SK-N-SH (cell line): ENCODE results near the gene ATP6V1F. TPM values are rescaled to one million over a fixed set of nuclear protein-coding genes. Genes with fewer than 3 reads are reported as not detected.
A peak's percentile ranks its signal among the peaks of the same experiment; 100 is the strongest.

Experiments
- CTCF ChIA-PET: fragments of 300-600, 350-600 bp; formaldehyde crosslinking; extraction: SDS; loops from one replicate; lab custom pipeline; 2021; lab: Yijun Ruan, JAX
- POLR2A ChIA-PET: fragments of 350-600 bp; sonication (Branson Sonifier 250); formaldehyde crosslinking; extraction: SDS; loops from one replicate; lab custom pipeline; 2020; ENCODE audit warnings: antibody characterized with exemption, inconsistent platforms; lab: Yijun Ruan, JAX
- DNase-seq: peaks from one replicate; pipeline ENCODE4 v3.0.0; 2012
- H2AFZ ChIP-seq: fragments of 200-600 bp; sonication (generic); 2 replicates; pipeline ENCODE4 v1.8.1; 2016; ENCODE audit warnings: antibody characterized with exemption, mild to moderate bottlenecking, low read depth
- H3F3A ChIP-seq: fragments of 200-600 bp; sonication (generic); replicated peaks from 2 replicates; pipeline ENCODE3; 2016; ENCODE audit warnings: antibody characterized with exemption, mild to moderate bottlenecking; ENCODE audit not compliant: insufficient read depth
- H3K27ac ChIP-seq, 2 experiments: fragments of 200-500 bp in 1 of 2; fragments of 200-600 bp in 1 of 2; sonication (Bioruptor generic) in 1 of 2; sonication (generic), shearing (Covaris generic) in 1 of 2; 2 replicates each; pipeline versions ENCODE4 v1.5.1 to v1.6.1; 2014 to 2016; ENCODE audit warnings: low read depth in 2 of 2, inconsistent platforms in 1 of 2, low read length in 1 of 2, mild to moderate bottlenecking in 1 of 2, mixed read lengths in 1 of 2
- H3K27me3 ChIP-seq: fragments of 200-600 bp; sonication (generic), shearing (Covaris generic); 2 replicates; pipeline ENCODE4 v1.6.1; 2016; ENCODE audit warnings: mixed run types; ENCODE audit not compliant: insufficient read depth
- H3K36me3 ChIP-seq, 2 experiments: fragments of 200-500 bp in 1 of 2; fragments of 200-600 bp in 1 of 2; sonication (Bioruptor generic) in 1 of 2; sonication (generic) in 1 of 2; replicated peaks in 1 of 2; 2 replicates each; pipeline versions ENCODE3 to v1.5.1; 2014 to 2016; ENCODE audit warnings: low read length in 1 of 2, mild to moderate bottlenecking in 1 of 2; ENCODE audit not compliant: insufficient read depth in 2 of 2, control insufficient read depth in 1 of 2
- H3K4me1 ChIP-seq, 2 experiments: fragments of 200-500 bp in 1 of 2; fragments of 200-600 bp in 1 of 2; sonication (Bioruptor generic) in 1 of 2; sonication (generic), shearing (Covaris generic) in 1 of 2; 2 replicates each; pipeline versions ENCODE4 v1.5.1 to v1.6.1; 2014 to 2016; ENCODE audit warnings: low read depth in 1 of 2, low read length in 1 of 2, mixed run types in 1 of 2; ENCODE audit not compliant: insufficient read depth in 2 of 2, control insufficient read depth in 1 of 2
- H3K4me2 ChIP-seq: fragments of 200-600 bp; sonication (generic), shearing (Covaris generic); 2 replicates; pipeline ENCODE4 v1.6.1; 2017; ENCODE audit warnings: mixed run types
- H3K4me3 ChIP-seq, 2 experiments: fragments of 200-500 bp in 1 of 2; fragments of 200-600 bp in 1 of 2; sonication (Bioruptor generic) in 1 of 2; sonication (generic), shearing (Covaris generic) in 1 of 2; 2 replicates each; pipeline versions ENCODE4 v1.5.1 to v1.8.1; 2014 to 2016; ENCODE audit warnings: low read depth in 2 of 2, inconsistent platforms in 1 of 2, low read length in 1 of 2, mild to moderate bottlenecking in 1 of 2, mixed read lengths in 1 of 2, moderate library complexity in 1 of 2
- H3K79me2 ChIP-seq: fragments of 200-600 bp; sonication (generic); 2 replicates; pipeline ENCODE4 v1.8.1; 2017; ENCODE audit warnings: mild to moderate bottlenecking; ENCODE audit not compliant: insufficient read depth
- H3K9ac ChIP-seq: fragments of 200-600 bp; sonication (generic); 2 replicates; pipeline ENCODE4 v1.6.1; 2017; ENCODE audit warnings: mixed run types
- H3K9me2 ChIP-seq: fragments of 200-600 bp; sonication (generic); 2 replicates; pipeline ENCODE4 v1.6.1; 2017; ENCODE audit warnings: mixed run types
- H3K9me3 ChIP-seq: fragments of 200-600 bp; sonication (generic); 2 replicates; pipeline ENCODE4 v1.6.1; 2017; ENCODE audit warnings: mixed run types, mild to moderate bottlenecking, moderate library complexity
- H4K20me1 ChIP-seq: fragments of 200-600 bp; sonication (generic); 2 replicates; pipeline ENCODE4 v1.6.1; 2017; ENCODE audit warnings: mild to moderate bottlenecking, mixed run types; ENCODE audit not compliant: insufficient read depth
- CTCF ChIP-seq: fragments of 200-600 bp; sonication (generic); IDR thresholded peaks from 2 replicates; pipeline ENCODE4 v1.6.1; 2017; ENCODE audit warnings: antibody characterized with exemption, mild to moderate bottlenecking, moderate library complexity
- ELF1 ChIP-seq: IDR thresholded peaks from 2 replicates; pipeline ENCODE4 v1.4.0; 2012
- FOXJ3 ChIP-seq: sonication (generic); formaldehyde crosslinking; IDR thresholded peaks from 2 replicates; pipeline ENCODE4 v1.5.1; 2020; ENCODE audit warnings: mild to moderate bottlenecking, missing genetic modification reagents
- JUND ChIP-seq: IDR thresholded peaks from 2 replicates; pipeline ENCODE4 v1.4.0; 2012
- NRF1 ChIP-seq: IDR thresholded peaks from 2 replicates; pipeline ENCODE4 v1.6.1; 2012; ENCODE audit warnings: low read depth, mild to moderate bottlenecking, low read length
- RAD21 ChIP-seq: IDR thresholded peaks from 2 replicates; pipeline ENCODE4 v1.6.1; 2012; ENCODE audit warnings: mild to moderate bottlenecking, low read length
- SMC3 ChIP-seq: IDR thresholded peaks from 2 replicates; pipeline ENCODE4 v1.6.1; 2012; ENCODE audit warnings: low read depth, low read length, improper control_type of control experiment
- TAF1 ChIP-seq: IDR thresholded peaks from 2 replicates; pipeline ENCODE4 v1.6.1; 2012; ENCODE audit warnings: low read depth, mild to moderate bottlenecking, low read length, moderate library complexity, borderline replicate concordance
- TCF12 ChIP-seq: IDR thresholded peaks from 2 replicates; pipeline ENCODE4 v1.4.0; 2012
- ZBTB33 ChIP-seq: IDR thresholded peaks from 2 replicates; pipeline ENCODE4 v1.4.0; 2012; ENCODE audit warnings: low read depth, borderline replicate concordance
- WGBS: methylation state at CpG from one replicate; pipeline ENCODE4 v1.1.6; 2017; ENCODE audit warnings: low lambda C conversion rate; 5-methylcytosine and 5-hydroxymethylcytosine counted together
- polyA plus RNA-seq, 3 experiments: library from polyadenylated mRNA; depleted of rRNA; stranded (reverse); fragments of >200 nt; gene quantifications; 2 replicates each; pipeline ENCODE4 v1.2.3, GENCODE V29; 2012
- TF ChIP-seq, protein P1 (sequence below): IDR thresholded peaks from 2 replicates; pipeline ENCODE4 v1.6.1; 2012; ENCODE audit warnings: mild to moderate bottlenecking, low read depth, low read length, moderate library complexity
- TF ChIP-seq, protein P2 (sequence below): IDR thresholded peaks from 2 replicates; pipeline ENCODE4 v1.4.0; 2012; ENCODE audit warnings: low read depth, borderline replicate concordance
- TF ChIP-seq, protein P3 (sequence below): IDR thresholded peaks from 2 replicates; pipeline ENCODE4 v1.4.0; 2012; ENCODE audit warnings: low read depth

ATP6V1F gene
- polyA plus RNA-seq, 1 of the 3 experiments (the other 2 are of a cell fraction), result 495 TPM

GRCh38 chr7:128890306-128891109 lies 27.9 kb downstream of the ATP6V1F start:
- WGBS, result 14% methylated on average over 27 of the region's 67 CpGs
- Histone ChIP-seq H3K27ac (no peak overlapping the region), H3F3A (no peaks in the 10 kb centered on the region), H3K4me2 (no peak overlapping the region; the same call in 1 of the 2 replicates), H2AFZ (peak overlapping the region; percentile 46; the same call in 1 of the 2 replicates), H3K4me3 (peak overlapping the region; percentile 29 to 41; a peak in 3 of 4 replicates), H4K20me1 (no peaks in the 10 kb centered on the region), H3K36me3 (no peaks in the 10 kb centered on the region), H3K9ac (no peak overlapping the region), H3K79me2 (no peaks in the 10 kb centered on the region), H3K27me3 (peaks cover 14% of the 10 kb centered on the region; the same call in 1 of the 2 replicates), H3K9me2 (no peaks in the 10 kb centered on the region), H3K9me3 (no peaks in the 10 kb centered on the region), H3K4me1 (no peaks in the 10 kb centered on the region; a peak in 1 of 4 replicates)
- peak; percentile 84 for DNase-seq
- ChIA-PET CTCF (interaction anchor here (0.8 to 2.1 kb wide), 4 partner anchors 10 to 245 kb away, joined by 3 to 11 read pairs (median 6); no protein-coding TSS in a partner anchor), POLR2A (no interaction called here)
- no peak for TF ChIP-seq RAD21
- TF ChIP-seq ELF1, result no peak
- TF ChIP-seq TCF12, result no peak
- TF ChIP-seq CTCF, result 0 out of 2 replicates have a peak, but pooled peaks have one; percentile 10
- no peak for TF ChIP-seq TAF1
- TF ChIP-seq, all 33 proteins: peak for 1

GRCh38 chr7:128891110-128891941 lies 28.7 kb downstream of the ATP6V1F start:
- peak overlapping the region; percentile 46; the same call in 1 of the 2 replicates for H2AFZ ChIP-seq
- CTCF ChIA-PET, result interaction anchor here (0.6 to 4.1 kb wide), 4 partner anchors 8 to 438 kb away, joined by 3 to 31 read pairs (median 3); no protein-coding TSS in a partner anchor
- 38% methylated on average over 21 of the region's 41 CpGs for WGBS
- TF ChIP-seq TCF12, result no peak
- no peak for TF ChIP-seq SMC3
- no peak for TF ChIP-seq NRF1
- TF ChIP-seq, protein P1, sequence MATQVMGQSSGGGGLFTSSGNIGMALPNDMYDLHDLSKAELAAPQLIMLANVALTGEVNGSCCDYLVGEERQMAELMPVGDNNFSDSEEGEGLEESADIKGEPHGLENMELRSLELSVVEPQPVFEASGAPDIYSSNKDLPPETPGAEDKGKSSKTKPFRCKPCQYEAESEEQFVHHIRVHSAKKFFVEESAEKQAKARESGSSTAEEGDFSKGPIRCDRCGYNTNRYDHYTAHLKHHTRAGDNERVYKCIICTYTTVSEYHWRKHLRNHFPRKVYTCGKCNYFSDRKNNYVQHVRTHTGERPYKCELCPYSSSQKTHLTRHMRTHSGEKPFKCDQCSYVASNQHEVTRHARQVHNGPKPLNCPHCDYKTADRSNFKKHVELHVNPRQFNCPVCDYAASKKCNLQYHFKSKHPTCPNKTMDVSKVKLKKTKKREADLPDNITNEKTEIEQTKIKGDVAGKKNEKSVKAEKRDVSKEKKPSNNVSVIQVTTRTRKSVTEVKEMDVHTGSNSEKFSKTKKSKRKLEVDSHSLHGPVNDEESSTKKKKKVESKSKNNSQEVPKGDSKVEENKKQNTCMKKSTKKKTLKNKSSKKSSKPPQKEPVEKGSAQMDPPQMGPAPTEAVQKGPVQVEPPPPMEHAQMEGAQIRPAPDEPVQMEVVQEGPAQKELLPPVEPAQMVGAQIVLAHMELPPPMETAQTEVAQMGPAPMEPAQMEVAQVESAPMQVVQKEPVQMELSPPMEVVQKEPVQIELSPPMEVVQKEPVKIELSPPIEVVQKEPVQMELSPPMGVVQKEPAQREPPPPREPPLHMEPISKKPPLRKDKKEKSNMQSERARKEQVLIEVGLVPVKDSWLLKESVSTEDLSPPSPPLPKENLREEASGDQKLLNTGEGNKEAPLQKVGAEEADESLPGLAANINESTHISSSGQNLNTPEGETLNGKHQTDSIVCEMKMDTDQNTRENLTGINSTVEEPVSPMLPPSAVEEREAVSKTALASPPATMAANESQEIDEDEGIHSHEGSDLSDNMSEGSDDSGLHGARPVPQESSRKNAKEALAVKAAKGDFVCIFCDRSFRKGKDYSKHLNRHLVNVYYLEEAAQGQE, result no peak
- no peak for TF ChIP-seq FOXJ3 (CRISPR knock-in tag)
- TF ChIP-seq, protein P2, sequence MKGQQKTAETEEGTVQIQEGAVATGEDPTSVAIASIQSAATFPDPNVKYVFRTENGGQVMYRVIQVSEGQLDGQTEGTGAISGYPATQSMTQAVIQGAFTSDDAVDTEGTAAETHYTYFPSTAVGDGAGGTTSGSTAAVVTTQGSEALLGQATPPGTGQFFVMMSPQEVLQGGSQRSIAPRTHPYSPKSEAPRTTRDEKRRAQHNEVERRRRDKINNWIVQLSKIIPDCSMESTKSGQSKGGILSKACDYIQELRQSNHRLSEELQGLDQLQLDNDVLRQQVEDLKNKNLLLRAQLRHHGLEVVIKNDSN, result no peak
- TF ChIP-seq, protein P3, sequence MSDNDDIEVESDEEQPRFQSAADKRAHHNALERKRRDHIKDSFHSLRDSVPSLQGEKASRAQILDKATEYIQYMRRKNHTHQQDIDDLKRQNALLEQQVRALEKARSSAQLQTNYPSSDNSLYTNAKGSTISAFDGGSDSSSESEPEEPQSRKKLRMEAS, result no peak
- TF ChIP-seq JUND, result no peak
- no peak for TF ChIP-seq ZBTB33

More at GRCh38 chr7:128891110-128891941, 28.7 kb downstream of the ATP6V1F start:
- H3K27me3 ChIP-seq, result peaks cover 14% of the 10 kb centered on the region; the same call in 1 of the 2 replicates
- no peaks in the 10 kb centered on the region for H3K9me2 ChIP-seq
- no peaks in the 10 kb centered on the region for H3F3A ChIP-seq
- H3K36me3 ChIP-seq, result no peaks in the 10 kb centered on the region
- no peak overlapping the region for H3K27ac ChIP-seq
- no peak overlapping the region for H3K9ac ChIP-seq
- no peaks in the 10 kb centered on the region for H3K9me3 ChIP-seq
- H3K79me2 ChIP-seq, result no peaks in the 10 kb centered on the region
- no peaks in the 10 kb centered on the region for H4K20me1 ChIP-seq
- peak overlapping the region; percentile 29 to 41; a peak in 3 of 4 replicates for H3K4me3 ChIP-seq
- POLR2A ChIA-PET, result no interaction called here
- DNase-seq, result peak; percentile 72
- no peak overlapping the region; the same call in 1 of the 2 replicates for H3K4me2 ChIP-seq
- H3K4me1 ChIP-seq, result no peaks in the 10 kb centered on the region; a peak in 1 of 4 replicates
